K562 (cell line): ENCODE results near the gene SRSF5. TPM values are rescaled to one million over a fixed set of nuclear protein-coding genes. Genes with fewer than 3 reads are reported as not detected.

Experiments
- ATAC-seq: fragments of 200-7000 bp; cut with Tn5 transposase; 3 replicates; pipeline ENCODE4 v1.9.1; 2020; ENCODE audit warnings: moderate library complexity
- BruUV-seq: library from RNA; stranded (reverse); fragments of 400-500 nt; replicated peaks from 2 replicates; lab custom pipeline; 2021; lab: Mats Ljungman, UMichigan
- CTCF ChIA-PET: fragments of 300-600 bp; formaldehyde crosslinking; extraction: SDS; loops from one replicate; lab custom pipeline; 2021; ENCODE audit warnings: low intra/inter-chr PET ratio; lab: Yijun Ruan, JAX
- POLR2A ChIA-PET: fragments of 300-600, 350-650 bp; sonication (Branson Sonifier 250); formaldehyde crosslinking; extraction: SDS; loops from one replicate; lab custom pipeline; 2021; ENCODE audit warnings: antibody characterized with exemption, inconsistent platforms; lab: Yijun Ruan, JAX
- DNase-seq, 4 experiments: peaks; one replicate each; pipeline versions ENCODE4 v3.0.0 to v3.0.0-alpha.2; 2011 to 2018; ENCODE audit warnings: low spot score in 3 of 4, mixed read lengths in 3 of 4; ENCODE audit errors: extremely low read depth in 1 of 4
- FAIRE-seq: peaks from 2 replicates; lab custom pipeline; 2011; peaks lifted over from hg19 to GRCh38; lab: Jason Lieb, UNC
- H2AFZ ChIP-seq: 2 replicates; pipeline ENCODE4 v1.6.0; 2011; ENCODE audit warnings: low read depth, low read length, control low read depth, inconsistent platforms
- H3K27ac ChIP-seq: fragments of 200-600 bp; 3 replicates; pipeline ENCODE4 v1.8.0; 2011; ENCODE audit warnings: low read depth, mild to moderate bottlenecking, control low read depth, inconsistent platforms, low read length, moderate library complexity, mixed read lengths; ENCODE audit errors: extremely low read depth
- H3K27me3 ChIP-seq, 2 experiments: fragments of 300-600 bp in 1 of 2; 2 replicates in 1 of 2; 3 replicates in 1 of 2; pipeline versions ENCODE4 v1.6.0 to v1.8.0; 2011; ENCODE audit warnings: inconsistent platforms in 2 of 2, low read length in 2 of 2, mild to moderate bottlenecking in 1 of 2, mixed read lengths in 1 of 2, moderate library complexity in 1 of 2; ENCODE audit not compliant: control insufficient read depth in 2 of 2, insufficient read depth in 2 of 2
- H3K36me3 ChIP-seq: fragments of 300-600 bp; 3 replicates; pipeline ENCODE4 v1.8.0; 2011; ENCODE audit warnings: mild to moderate bottlenecking, low read length, inconsistent platforms; ENCODE audit not compliant: control insufficient read depth, insufficient read depth
- H3K4me1 ChIP-seq, 2 experiments: fragments of 200-600 bp in 1 of 2; replicated peaks in 1 of 2; 2 replicates in 1 of 2; 3 replicates in 1 of 2; pipeline versions ENCODE4 v1.5.1 to v1.8.0; 2011; ENCODE audit warnings: inconsistent platforms in 2 of 2, low read length in 2 of 2, mild to moderate bottlenecking in 1 of 2, mixed read lengths in 1 of 2, moderate library complexity in 1 of 2; ENCODE audit not compliant: control insufficient read depth in 2 of 2, insufficient read depth in 2 of 2
- H3K4me2 ChIP-seq: 2 replicates; pipeline ENCODE4 v1.6.1; 2011; ENCODE audit warnings: low read length, control low read depth, inconsistent platforms, mixed read lengths; ENCODE audit not compliant: insufficient read depth
- H3K4me3 ChIP-seq: fragments of 200-600 bp; sonication (generic), shearing (Covaris generic); 2 replicates; pipeline ENCODE4 v1.5.1; 2016; ENCODE audit warnings: control low read depth, inconsistent platforms
- H3K79me2 ChIP-seq: fragments of 200-600 bp; 3 replicates; pipeline ENCODE4 v1.8.0; 2011; ENCODE audit warnings: low read length, inconsistent platforms; ENCODE audit not compliant: control insufficient read depth, insufficient read depth
- H3K9ac ChIP-seq, 2 experiments: 2 replicates each; pipeline versions ENCODE4 v1.6.0 to v1.6.1; 2011; ENCODE audit warnings: low read depth in 2 of 2, low read length in 2 of 2, control low read depth in 1 of 2, inconsistent platforms in 1 of 2, mild to moderate bottlenecking in 1 of 2, mixed read lengths in 1 of 2; ENCODE audit not compliant: insufficient read depth in 1 of 2
- H3K9me1 ChIP-seq: one replicate; pipeline ENCODE4 v1.6.0; 2011; ENCODE audit warnings: inconsistent platforms, mild to moderate bottlenecking, low read length, moderate library complexity; ENCODE audit not compliant: control insufficient read depth, insufficient read depth
- H3K9me3 ChIP-seq: replicated peaks from 2 replicates; pipeline ENCODE4 v1.5.1; 2011; ENCODE audit warnings: low read depth, low read length, inconsistent platforms; ENCODE audit not compliant: control insufficient read depth, insufficient read depth
- H4K20me1 ChIP-seq: replicated peaks from 2 replicates; pipeline ENCODE4 v1.6.1; 2011; ENCODE audit warnings: low read length, inconsistent platforms, mixed read lengths; ENCODE audit not compliant: control insufficient read depth, insufficient read depth
- CEBPB ChIP-seq: fragments of 450-650 bp; IDR thresholded peaks from 2 replicates; pipeline ENCODE4 v1.6.1; 2016; ENCODE audit warnings: missing genetic modification characterization, missing compliant biosample characterization
- CHD1 ChIP-seq: fragments of 200-600 bp; sonication (generic); IDR thresholded peaks from one replicate; pipeline ENCODE4 v1.6.1; 2012; ENCODE audit warnings: mild to moderate bottlenecking, moderate library complexity, low read length, inconsistent platforms
- HDAC6 ChIP-seq: IDR thresholded peaks from 2 replicates; pipeline ENCODE4 v1.6.1; 2012; ENCODE audit warnings: low read depth, mild to moderate bottlenecking, control low read depth, inconsistent platforms, low read length, moderate library complexity
- NFYB ChIP-seq: IDR thresholded peaks from 2 replicates; pipeline ENCODE4 v1.6.1; 2011; ENCODE audit warnings: mild to moderate bottlenecking, moderate library complexity; ENCODE audit not compliant: insufficient read length; ENCODE audit errors: extremely low read depth
- STAT5B ChIP-seq: fragments of 250-450 bp; sonication (Bioruptor Pico); IDR thresholded peaks from 2 replicates; pipeline ENCODE4 v1.8.0; 2021; ENCODE audit warnings: mild to moderate bottlenecking, inconsistent platforms
- TAF1 ChIP-seq: IDR thresholded peaks from 2 replicates; pipeline ENCODE4 v1.6.1; 2011; ENCODE audit warnings: mild to moderate bottlenecking, low read length, moderate library complexity; ENCODE audit not compliant: insufficient read depth, control insufficient read depth, severe bottlenecking; ENCODE audit errors: extremely low read depth
- XRCC4 ChIP-seq: IDR thresholded peaks from one replicate; pipeline ENCODE4 v1.6.1; 2011; ENCODE audit not compliant: insufficient read depth, insufficient read length; ENCODE audit errors: extremely low read depth
- WGBS: fragments of 100-300 bp; shearing (Covaris generic); methylation state at CpG from one replicate; pipeline ENCODE4 v1.1.6; 2016; ENCODE audit warnings: low coverage, mixed read lengths; ENCODE audit not compliant: insufficient coverage; ENCODE audit errors: missing lambda C conversion rate; 5-methylcytosine and 5-hydroxymethylcytosine counted together
- in situ Hi-C: fragments of 300-500 bp; cut with MboI; formaldehyde crosslinking; loops from 4 replicates; pipeline ENCODE4 v1.15.0; 2018; ENCODE audit warnings: inconsistent platforms, mixed read lengths
- intact Hi-C: fragments of 100-400 bp; cut with micrococcal nuclease; formaldehyde crosslinking; loops from 2 replicates; pipeline ENCODE4 v1.14.2; 2022
- polyA plus RNA-seq, 8 experiments: library from polyadenylated mRNA; depleted of rRNA in 4 of 8; stranded (reverse) in 5 of 8; unstranded in 3 of 8; fragments of >200 nt; fragmentation: Nextera tagmentation in 2 of 8; fragmentation: Illumina TruSeq in 1 of 8; extraction: Ambion mirVana in 2 of 8; extraction: Trizol in 1 of 8; gene quantifications; 2 replicates each; pipeline versions ENCODE4 v1.2.1 to v1.2.3, GENCODE V29; 2011 to 2014; ENCODE audit warnings: inconsistent platforms in 1 of 8, missing spikeins in 1 of 8
- total RNA-seq, 7 experiments: library from RNA; depleted of rRNA in 6 of 7; stranded (reverse); fragments of >200 nt in 6 of 7; fragmentation: Illumina TruSeq in 2 of 7; extraction: Trizol in 2 of 7; gene quantifications; 2 replicates each; pipeline versions ENCODE4 v1.2.1 to v1.2.3, GENCODE V29; 2011 to 2021; ENCODE audit warnings: low replicate concordance in 1 of 7
- TF ChIP-seq, protein P1 (sequence below), 2 experiments: fragments of 450-650 bp in 1 of 2; IDR thresholded peaks; 2 replicates each; pipeline ENCODE4 v1.6.1; 2011 to 2017; ENCODE audit warnings: low read depth in 2 of 2, antibody characterized with exemption in 1 of 2, borderline replicate concordance in 1 of 2, low read length in 1 of 2, mild to moderate bottlenecking in 1 of 2, mixed read lengths in 1 of 2; ENCODE audit not compliant: control insufficient read depth in 1 of 2
- TF ChIP-seq, protein P2 (sequence below): fragments of 250-450 bp; sonication (Bioruptor Pico); IDR thresholded peaks from 2 replicates; pipeline ENCODE4 v1.4.0; 2020; ENCODE audit warnings: mild to moderate bottlenecking, moderate library complexity
- TF ChIP-seq, protein P3 (sequence below), 2 experiments: IDR thresholded peaks in 1 of 2; conservative IDR thresholded peaks in 1 of 2; 2 replicates each; pipeline ENCODE4 v1.6.1; 2016; ENCODE audit warnings: low read depth in 2 of 2, mild to moderate bottlenecking in 1 of 2, missing compliant biosample characterization in 1 of 2, missing genetic modification characterization in 1 of 2, moderate library complexity in 1 of 2
- TF ChIP-seq, protein P4 (sequence below): fragments of 250-450 bp; sonication (Bioruptor Pico); IDR thresholded peaks from 2 replicates; pipeline ENCODE4 v1.6.1; 2021; ENCODE audit warnings: mild to moderate bottlenecking
- TF ChIP-seq, protein P5 (sequence below): fragments of 250-450 bp; sonication (Bioruptor Pico); IDR thresholded peaks from 2 replicates; pipeline ENCODE4 v1.4.0; 2020

SRSF5 gene
- total and polyA plus RNA-seq, 9 of the 15 experiments (the other 6 are each of a cell fraction or from before 2014, with no cell fraction given) = 108 to 460 (median 212) TPM

DNA sequence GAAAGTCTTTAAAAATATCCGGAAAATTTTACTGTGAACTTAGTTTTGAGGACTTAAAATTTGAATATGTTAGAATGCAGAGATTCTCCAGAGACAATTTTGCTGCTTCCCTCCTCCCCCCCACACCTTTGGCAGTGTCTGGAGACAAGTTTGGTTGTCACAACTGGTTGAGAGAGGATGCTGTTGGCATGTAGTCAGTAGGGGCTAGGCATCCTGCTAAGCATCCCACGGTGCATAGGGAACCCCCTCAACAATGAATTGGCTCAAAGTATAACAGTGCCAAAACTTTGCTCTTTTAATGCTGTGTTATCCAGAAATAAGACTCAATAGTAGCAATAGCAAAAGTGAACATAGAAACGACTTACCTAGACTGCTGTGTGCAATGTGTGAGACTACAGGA is 3.6 kb downstream of the SRSF5 start:
- Histone ChIP-seq H4K20me1 (peaks cover 33% of the 10 kb centered on the region), H3K36me3 (peaks cover 77% of the 10 kb centered on the region), H3K4me3 (no peak overlapping the region), H3K27me3 (no peaks in the 10 kb centered on the region), H3K9me1 (peaks cover 7% of the 10 kb centered on the region), H3K27ac (no peak overlapping the region), H3K4me1 (peaks cover 8 to 11% of the 10 kb centered on the region in 2 experiments; a peak in 4 of 5 replicates), H3K9me3 (0 out of 2 replicates have a peak, but pooled peaks cover 2% of the 10 kb centered on the region), H2AFZ (no peak overlapping the region), H3K4me2 (no peak overlapping the region), H3K9ac (no peak overlapping the region), H3K79me2 (peaks cover 45% of the 10 kb centered on the region)
- ATAC-seq = no peak
- in situ Hi-C loops = no loop called here
- ChIA-PET POLR2A (interaction anchor here (0.7 to 1.4 kb wide), 2 partner anchors 8 to 12 kb away, joined by 3 read pairs; no protein-coding TSS in a partner anchor), CTCF (no interaction called here)
- no peak for FAIRE-seq
- intact Hi-C loops = no loop called here
- WGBS = 79% methylated on average over 2 of the region's 3 CpGs
- no TSS peak for BruUV-seq
- DNase-seq = no peak
- TF ChIP-seq, protein P1, sequence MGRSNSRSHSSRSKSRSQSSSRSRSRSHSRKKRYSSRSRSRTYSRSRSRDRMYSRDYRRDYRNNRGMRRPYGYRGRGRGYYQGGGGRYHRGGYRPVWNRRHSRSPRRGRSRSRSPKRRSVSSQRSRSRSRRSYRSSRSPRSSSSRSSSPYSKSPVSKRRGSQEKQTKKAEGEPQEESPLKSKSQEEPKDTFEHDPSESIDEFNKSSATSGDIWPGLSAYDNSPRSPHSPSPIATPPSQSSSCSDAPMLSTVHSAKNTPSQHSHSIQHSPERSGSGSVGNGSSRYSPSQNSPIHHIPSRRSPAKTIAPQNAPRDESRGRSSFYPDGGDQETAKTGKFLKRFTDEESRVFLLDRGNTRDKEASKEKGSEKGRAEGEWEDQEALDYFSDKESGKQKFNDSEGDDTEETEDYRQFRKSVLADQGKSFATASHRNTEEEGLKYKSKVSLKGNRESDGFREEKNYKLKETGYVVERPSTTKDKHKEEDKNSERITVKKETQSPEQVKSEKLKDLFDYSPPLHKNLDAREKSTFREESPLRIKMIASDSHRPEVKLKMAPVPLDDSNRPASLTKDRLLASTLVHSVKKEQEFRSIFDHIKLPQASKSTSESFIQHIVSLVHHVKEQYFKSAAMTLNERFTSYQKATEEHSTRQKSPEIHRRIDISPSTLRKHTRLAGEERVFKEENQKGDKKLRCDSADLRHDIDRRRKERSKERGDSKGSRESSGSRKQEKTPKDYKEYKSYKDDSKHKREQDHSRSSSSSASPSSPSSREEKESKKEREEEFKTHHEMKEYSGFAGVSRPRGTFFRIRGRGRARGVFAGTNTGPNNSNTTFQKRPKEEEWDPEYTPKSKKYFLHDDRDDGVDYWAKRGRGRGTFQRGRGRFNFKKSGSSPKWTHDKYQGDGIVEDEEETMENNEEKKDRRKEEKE (IDR thresholded peaks at IDR 0.05; ENCODE audit: borderline replicate concordance in 1 of 2, control insufficient read depth in 1 of 2, low read depth in 2 of 2, low read length in 1 of 2) = no peak
- no peak for TF ChIP-seq NFYB
- TF ChIP-seq, protein P2, sequence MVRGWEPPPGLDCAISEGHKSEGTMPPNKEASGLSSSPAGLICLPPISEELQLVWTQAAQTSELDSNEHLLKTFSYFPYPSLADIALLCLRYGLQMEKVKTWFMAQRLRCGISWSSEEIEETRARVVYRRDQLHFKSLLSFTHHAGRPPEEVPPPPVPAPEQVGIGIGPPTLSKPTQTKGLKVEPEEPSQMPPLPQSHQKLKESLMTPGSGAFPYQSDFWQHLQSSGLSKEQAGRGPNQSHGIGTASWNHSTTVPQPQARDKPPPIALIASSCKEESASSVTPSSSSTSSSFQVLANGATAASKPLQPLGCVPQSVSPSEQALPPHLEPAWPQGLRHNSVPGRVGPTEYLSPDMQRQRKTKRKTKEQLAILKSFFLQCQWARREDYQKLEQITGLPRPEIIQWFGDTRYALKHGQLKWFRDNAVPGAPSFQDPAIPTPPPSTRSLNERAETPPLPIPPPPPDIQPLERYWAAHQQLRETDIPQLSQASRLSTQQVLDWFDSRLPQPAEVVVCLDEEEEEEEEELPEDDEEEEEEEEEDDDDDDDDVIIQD (CRISPR knock-in tag) = no peak
- TF ChIP-seq, protein P3, sequence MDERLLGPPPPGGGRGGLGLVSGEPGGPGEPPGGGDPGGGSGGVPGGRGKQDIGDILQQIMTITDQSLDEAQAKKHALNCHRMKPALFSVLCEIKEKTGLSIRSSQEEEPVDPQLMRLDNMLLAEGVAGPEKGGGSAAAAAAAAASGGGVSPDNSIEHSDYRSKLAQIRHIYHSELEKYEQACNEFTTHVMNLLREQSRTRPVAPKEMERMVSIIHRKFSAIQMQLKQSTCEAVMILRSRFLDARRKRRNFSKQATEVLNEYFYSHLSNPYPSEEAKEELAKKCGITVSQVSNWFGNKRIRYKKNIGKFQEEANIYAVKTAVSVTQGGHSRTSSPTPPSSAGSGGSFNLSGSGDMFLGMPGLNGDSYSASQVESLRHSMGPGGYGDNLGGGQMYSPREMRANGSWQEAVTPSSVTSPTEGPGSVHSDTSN (CRISPR knock-in tag; IDR thresholded peaks at IDR 0.05; ENCODE audit: low read depth) = no peak
- TF ChIP-seq, protein P3 (tag; conservative IDR thresholded peaks at IDR 0.05; ENCODE audit: low read depth) = no peak
- TF ChIP-seq, protein P4, sequence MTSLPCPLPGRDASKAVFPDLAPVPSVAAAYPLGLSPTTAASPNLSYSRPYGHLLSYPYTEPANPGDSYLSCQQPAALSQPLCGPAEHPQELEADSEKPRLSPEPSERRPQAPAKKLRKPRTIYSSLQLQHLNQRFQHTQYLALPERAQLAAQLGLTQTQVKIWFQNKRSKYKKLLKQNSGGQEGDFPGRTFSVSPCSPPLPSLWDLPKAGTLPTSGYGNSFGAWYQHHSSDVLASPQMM (CRISPR knock-in tag) = no peak
- no peak for TF ChIP-seq STAT5B (CRISPR knock-in tag)
- TF ChIP-seq, protein P5, sequence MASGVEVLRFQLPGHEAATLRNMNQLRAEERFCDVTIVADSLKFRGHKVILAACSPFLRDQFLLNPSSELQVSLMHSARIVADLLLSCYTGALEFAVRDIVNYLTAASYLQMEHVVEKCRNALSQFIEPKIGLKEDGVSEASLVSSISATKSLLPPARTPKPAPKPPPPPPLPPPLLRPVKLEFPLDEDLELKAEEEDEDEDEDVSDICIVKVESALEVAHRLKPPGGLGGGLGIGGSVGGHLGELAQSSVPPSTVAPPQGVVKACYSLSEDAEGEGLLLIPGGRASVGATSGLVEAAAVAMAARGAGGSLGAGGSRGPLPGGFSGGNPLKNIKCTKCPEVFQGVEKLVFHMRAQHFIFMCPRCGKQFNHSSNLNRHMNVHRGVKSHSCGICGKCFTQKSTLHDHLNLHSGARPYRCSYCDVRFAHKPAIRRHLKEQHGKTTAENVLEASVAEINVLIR (CRISPR knock-in tag) = no peak
- no peak for TF ChIP-seq HDAC6
- TF ChIP-seq CEBPB = no peak
- no peak for TF ChIP-seq XRCC4
- TF ChIP-seq TAF1 = no peak
- no peak for TF ChIP-seq CHD1
